HCT116 (cell line): ENCODE measurements around the gene CFAP57. TPM values are rescaled to one million over a fixed set of nuclear protein-coding genes. Genes with fewer than 3 reads are reported as not detected.

Experiments used
- ATAC-seq: fragments of 200-7000 bp; cut with Tn5 transposase; 2 replicates; pipeline ENCODE4 v1.9.1; 2020; ENCODE audit warnings: mild to moderate bottlenecking, moderate library complexity
- BruUV-seq: library from RNA; stranded (reverse); fragments of 400-500 nt; replicated peaks from 2 replicates; lab custom pipeline; 2021; lab: Mats Ljungman, UMichigan
- CTCF ChIA-PET: fragments of 300-600 bp; sonication (Branson Sonifier 250); formaldehyde crosslinking; loops from one replicate; lab custom pipeline; 2021; ENCODE audit warnings: antibody characterized with exemption; lab: Charles Lee
- POLR2A ChIA-PET: fragments of 300-600, 350-600 bp; sonication (Branson Sonifier 250); formaldehyde crosslinking; loops from one replicate; lab custom pipeline; 2021; ENCODE audit warnings: antibody characterized with exemption; lab: Charles Lee
- RAD21 ChIA-PET, 2 experiments: fragments of 300-600 bp; sonication (Branson Sonifier 250); formaldehyde crosslinking; loops; one replicate each; lab custom pipeline; 2023; ENCODE audit warnings: low total read pairs in 2 of 2; ENCODE audit not compliant: uncharacterized antibody in 2 of 2, unreplicated experiment in 2 of 2, low non-redundant PET in 1 of 2; lab: Charles Lee
- DNase-seq: peaks from one replicate; pipeline ENCODE4 v3.0.0-alpha.2; 2010; ENCODE audit warnings: low read depth, low spot score
- H2AFZ ChIP-seq: fragments of 200-600 bp; shearing (Covaris generic), sonication (generic); 2 replicates; pipeline ENCODE4 v1.6.1; 2017; ENCODE audit warnings: low read depth, mixed run types, mixed read lengths, antibody characterized with exemption, low read length; ENCODE audit not compliant: poor library complexity, severe bottlenecking
- H3K27ac ChIP-seq: 2 replicates; pipeline ENCODE4 v1.5.1; 2012; ENCODE audit warnings: low read depth, low read length
- H3K27me3 ChIP-seq: fragments of 200-600 bp; sonication (generic); 2 replicates; pipeline ENCODE4 v1.6.1; 2016; ENCODE audit warnings: mixed run types, low read length, mixed read lengths; ENCODE audit not compliant: insufficient read depth
- H3K36me3 ChIP-seq, 2 experiments: fragments of 200-500 bp in 1 of 2; fragments of 200-600 bp in 1 of 2; sonication (Bioruptor generic) in 1 of 2; sonication (generic) in 1 of 2; 2 replicates each; pipeline versions ENCODE4 v1.5.1 to v1.6.1; 2014 to 2016; ENCODE audit warnings: low read length in 2 of 2, inconsistent platforms in 1 of 2, mixed read lengths in 1 of 2, mixed run types in 1 of 2; ENCODE audit not compliant: insufficient read depth in 2 of 2, control insufficient read depth in 1 of 2
- H3K4me1 ChIP-seq, 2 experiments: fragments of 200-600 bp in 1 of 2; sonication (generic) in 1 of 2; 2 replicates each; pipeline versions ENCODE4 v1.5.1 to v1.6.1; 2012 to 2017; ENCODE audit warnings: low read length in 2 of 2, inconsistent platforms in 1 of 2, mild to moderate bottlenecking in 1 of 2, mixed read lengths in 1 of 2, mixed run types in 1 of 2, moderate library complexity in 1 of 2; ENCODE audit not compliant: insufficient read depth in 2 of 2, control insufficient read depth in 1 of 2
- H3K4me2 ChIP-seq: fragments of 200-600 bp; sonication (generic); 2 replicates; pipeline ENCODE4 v1.6.1; 2017; ENCODE audit warnings: mixed run types, low read length, mixed read lengths
- H3K4me3 ChIP-seq, 2 experiments: fragments of 200-600 bp in 1 of 2; sonication (generic) in 1 of 2; replicated peaks in 1 of 2; 2 replicates each; pipeline ENCODE4 v1.5.1; 2011 to 2016; ENCODE audit warnings: low read length in 2 of 2, control low read depth in 1 of 2, low read depth in 1 of 2, mild to moderate bottlenecking in 1 of 2, mixed read lengths in 1 of 2, mixed run types in 1 of 2
- H3K79me2 ChIP-seq: fragments of 200-600 bp; sonication (generic); 2 replicates; pipeline ENCODE4 v1.6.1; 2017; ENCODE audit warnings: mild to moderate bottlenecking, mixed run types, low read length, moderate library complexity, mixed read lengths; ENCODE audit not compliant: insufficient read depth
- H3K9ac ChIP-seq: fragments of 200-600 bp; sonication (generic); 2 replicates; pipeline ENCODE4 v1.6.1; 2016; ENCODE audit warnings: low read length, mixed read lengths
- H3K9me2 ChIP-seq: fragments of 200-600 bp; sonication (generic), shearing (Covaris generic); 2 replicates; pipeline ENCODE4 v1.6.1; 2017; ENCODE audit warnings: mixed run types, mild to moderate bottlenecking, moderate library complexity; ENCODE audit not compliant: insufficient read depth
- H3K9me3 ChIP-seq, 2 experiments: fragments of 200-500 bp in 1 of 2; fragments of 200-600 bp in 1 of 2; sonication (Bioruptor generic) in 1 of 2; sonication (generic) in 1 of 2; 2 replicates each; pipeline ENCODE4 v1.6.1; 2014 to 2017; ENCODE audit warnings: low read length in 2 of 2, mixed read lengths in 2 of 2, inconsistent platforms in 1 of 2, low read depth in 1 of 2, mild to moderate bottlenecking in 1 of 2, mixed run types in 1 of 2, moderate library complexity in 1 of 2; ENCODE audit not compliant: control insufficient read depth in 1 of 2, insufficient read depth in 1 of 2
- H4K20me1 ChIP-seq: fragments of 200-600 bp; sonication (generic), shearing (Covaris generic); 2 replicates; pipeline ENCODE4 v1.6.1; 2017; ENCODE audit warnings: mixed run types, mild to moderate bottlenecking, moderate library complexity; ENCODE audit not compliant: insufficient read depth
- CEBPB ChIP-seq: IDR thresholded peaks from 2 replicates; pipeline ENCODE4 v1.6.1; 2012; ENCODE audit warnings: low read depth
- ELF1 ChIP-seq: IDR thresholded peaks from 2 replicates; pipeline ENCODE4 v1.6.1; 2012; ENCODE audit warnings: low read depth, borderline replicate concordance
- EZH2 ChIP-seq: fragments of 200-600 bp; sonication (generic); IDR thresholded peaks from 2 replicates; pipeline ENCODE4 v1.6.1; 2017; ENCODE audit warnings: antibody characterized with exemption, mixed run types
- JUND ChIP-seq: IDR thresholded peaks from 2 replicates; pipeline ENCODE4 v1.6.1; 2012
- SIN3A ChIP-seq: IDR thresholded peaks from 2 replicates; pipeline ENCODE4 v1.6.1; 2012; ENCODE audit warnings: low read depth
- TCF7L2 ChIP-seq: IDR thresholded peaks from 2 replicates; pipeline ENCODE4 v1.7.0; 2011; ENCODE audit warnings: borderline replicate concordance, inconsistent platforms; ENCODE audit not compliant: insufficient read depth, insufficient read length; ENCODE audit errors: extremely low read depth
- YY1 ChIP-seq: IDR thresholded peaks from 2 replicates; pipeline ENCODE4 v1.6.1; 2011; ENCODE audit warnings: low read length, low read depth, moderate library complexity, mild to moderate bottlenecking; ENCODE audit not compliant: insufficient replicate concordance; ENCODE audit errors: extremely low read depth
- ZFX ChIP-seq: fragments of 450-650 bp; IDR thresholded peaks from 2 replicates; pipeline ENCODE4 v1.6.1; 2017
- intact Hi-C: fragments of 100-400 bp; cut with micrococcal nuclease; formaldehyde crosslinking; loops from 2 replicates; pipeline ENCODE4 v1.10.0; 2022
- total RNA-seq: library from RNA; stranded (reverse); gene quantifications from one replicate; pipeline ENCODE4 v1.2.1, GENCODE V29; 2021; ENCODE audit not compliant: unreplicated experiment
- TF ChIP-seq, protein P1 (sequence below): IDR thresholded peaks from 2 replicates; pipeline ENCODE4 v1.6.1; 2012
- TF ChIP-seq, protein P2 (sequence below), 3 experiments: fragments of 200-600 bp in 1 of 3; sonication (generic) in 1 of 3; IDR thresholded peaks in 2 of 3; conservative IDR thresholded peaks in 1 of 3; 2 replicates each; pipeline ENCODE4 v1.5.1; 2012 to 2017; ENCODE audit warnings: low read depth in 2 of 3, low read length in 2 of 3, antibody characterized with exemption in 1 of 3, borderline replicate concordance in 1 of 3, control low read depth in 1 of 3, mild to moderate bottlenecking in 1 of 3, mixed read lengths in 1 of 3, mixed run types in 1 of 3, moderate library complexity in 1 of 3; ENCODE audit not compliant: insufficient read depth in 1 of 3

The CFAP57 gene
- total RNA-seq, 1 experiment from 2014 or later = 0.49 TPM

DNA sequence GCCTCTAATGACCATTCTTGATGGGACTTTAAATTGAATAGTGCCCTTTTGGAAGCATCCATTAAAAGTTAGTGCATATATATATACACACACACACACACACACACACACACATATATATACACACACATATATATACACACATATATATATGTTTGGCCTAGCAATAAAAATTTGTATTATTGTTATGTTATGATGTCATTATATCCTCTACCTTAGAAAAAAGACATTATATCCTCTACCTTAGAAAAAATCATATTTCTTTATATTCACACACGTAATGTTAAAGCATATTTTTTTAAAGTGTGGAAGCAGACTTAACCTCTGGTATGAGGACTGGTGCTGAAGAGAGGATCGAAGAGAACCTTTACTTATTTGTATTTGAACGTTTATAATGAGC, 43.3 kb upstream of the CFAP57 start:
- POLR2A ChIA-PET = no interaction called here
- RAD21 ChIA-PET = no interaction called here
- intact Hi-C loops = no loop called here
- Histone ChIP-seq H3K4me1 (no peaks in the 10 kb centered on the region), H3K4me3 (no peak overlapping the region), H2AFZ (no peak overlapping the region), H3K9ac (no peak overlapping the region), H3K79me2 (no peaks in the 10 kb centered on the region), H3K36me3 (no peaks in the 10 kb centered on the region), H4K20me1 (no peaks in the 10 kb centered on the region), H3K4me2 (no peak overlapping the region), H3K9me3 (no peaks in the 10 kb centered on the region), H3K27me3 (no peaks in the 10 kb centered on the region), H3K27ac (no peak overlapping the region), H3K9me2 (no peaks in the 10 kb centered on the region)
- TF ChIP-seq CEBPB (no peak), SIN3A (no peak)
- DNase-seq (no peak), ATAC-seq (no peak)
- CTCF ChIA-PET = no interaction called here
- BruUV-seq = no TSS peak

DNA sequence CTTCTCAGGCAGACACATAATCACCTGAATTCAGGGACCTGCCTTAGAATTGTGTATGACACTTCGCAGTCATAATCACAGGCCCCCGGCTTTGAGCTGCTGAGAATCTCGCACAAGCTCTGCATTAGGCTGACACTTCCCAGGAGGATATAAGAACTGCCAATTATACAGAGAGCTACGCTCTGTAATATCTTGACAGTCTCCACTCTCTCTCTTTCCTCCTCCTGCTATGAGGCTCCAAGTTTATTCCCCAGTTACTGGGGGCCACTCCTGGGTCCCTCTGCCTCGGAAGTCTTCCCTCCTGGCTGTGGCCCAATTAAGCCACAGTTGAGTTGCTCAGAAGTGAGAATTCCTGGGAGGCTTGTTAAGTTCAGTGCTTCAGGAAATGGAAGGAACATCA, 42.7 kb upstream of the CFAP57 start:
- intact Hi-C loops = no loop called here
- Histone ChIP-seq H3K4me3 (no peak overlapping the region), H3K9me3 (no peaks in the 10 kb centered on the region), H3K79me2 (no peaks in the 10 kb centered on the region), H3K4me2 (no peak overlapping the region), H4K20me1 (no peaks in the 10 kb centered on the region), H3K27me3 (no peaks in the 10 kb centered on the region), H3K9ac (no peak overlapping the region), H3K36me3 (no peaks in the 10 kb centered on the region), H2AFZ (no peak overlapping the region), H3K9me2 (no peaks in the 10 kb centered on the region), H3K4me1 (no peaks in the 10 kb centered on the region), H3K27ac (no peak overlapping the region)
- no peak for ATAC-seq
- no peak for TF ChIP-seq JUND
- TF ChIP-seq YY1 = no peak
- CTCF ChIA-PET = no interaction called here
- POLR2A ChIA-PET = no interaction called here
- BruUV-seq = no TSS peak
- RAD21 ChIA-PET = no interaction called here
- no peak for DNase-seq

DNA sequence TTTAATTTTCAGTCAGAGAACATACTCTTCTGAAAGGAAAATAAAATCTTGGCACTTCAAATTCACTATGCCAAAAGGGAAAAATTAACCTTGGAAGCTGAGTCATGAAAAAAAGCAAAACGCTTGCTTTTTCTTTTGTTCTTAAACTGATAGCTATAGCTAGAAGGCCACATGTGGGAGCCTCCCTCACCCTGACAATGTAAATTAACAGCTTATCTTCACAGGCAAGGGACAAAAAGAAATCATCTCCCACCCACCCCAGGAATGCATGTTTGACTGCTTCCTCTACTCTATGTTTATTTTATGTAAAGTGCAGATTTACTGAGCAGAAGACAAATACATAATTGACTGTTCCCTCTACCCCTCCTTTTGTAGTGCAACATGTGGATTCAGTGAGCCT, 38.1 kb upstream of the CFAP57 start:
- Histone ChIP-seq H2AFZ (no peak overlapping the region), H3K79me2 (no peaks in the 10 kb centered on the region), H4K20me1 (no peaks in the 10 kb centered on the region), H3K9me3 (no peaks in the 10 kb centered on the region), H3K27me3 (no peaks in the 10 kb centered on the region), H3K36me3 (no peaks in the 10 kb centered on the region), H3K4me1 (peaks cover 0 to 10% of the 10 kb centered on the region in 2 experiments; a peak in 1 of 4 replicates), H3K9me2 (no peaks in the 10 kb centered on the region), H3K4me2 (no peak overlapping the region), H3K9ac (no peak overlapping the region), H3K27ac (no peak overlapping the region), H3K4me3 (no peak overlapping the region)
- POLR2A ChIA-PET = no interaction called here
- intact Hi-C loops = no loop called here
- DNase-seq = no peak
- ATAC-seq = no peak
- RAD21 ChIA-PET = no interaction called here
- BruUV-seq = no TSS peak
- CTCF ChIA-PET = no interaction called here
- no peak for TF ChIP-seq JUND
- TF ChIP-seq, protein P1, sequence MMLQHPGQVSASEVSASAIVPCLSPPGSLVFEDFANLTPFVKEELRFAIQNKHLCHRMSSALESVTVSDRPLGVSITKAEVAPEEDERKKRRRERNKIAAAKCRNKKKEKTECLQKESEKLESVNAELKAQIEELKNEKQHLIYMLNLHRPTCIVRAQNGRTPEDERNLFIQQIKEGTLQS = no peak
- TF ChIP-seq, protein P2, sequence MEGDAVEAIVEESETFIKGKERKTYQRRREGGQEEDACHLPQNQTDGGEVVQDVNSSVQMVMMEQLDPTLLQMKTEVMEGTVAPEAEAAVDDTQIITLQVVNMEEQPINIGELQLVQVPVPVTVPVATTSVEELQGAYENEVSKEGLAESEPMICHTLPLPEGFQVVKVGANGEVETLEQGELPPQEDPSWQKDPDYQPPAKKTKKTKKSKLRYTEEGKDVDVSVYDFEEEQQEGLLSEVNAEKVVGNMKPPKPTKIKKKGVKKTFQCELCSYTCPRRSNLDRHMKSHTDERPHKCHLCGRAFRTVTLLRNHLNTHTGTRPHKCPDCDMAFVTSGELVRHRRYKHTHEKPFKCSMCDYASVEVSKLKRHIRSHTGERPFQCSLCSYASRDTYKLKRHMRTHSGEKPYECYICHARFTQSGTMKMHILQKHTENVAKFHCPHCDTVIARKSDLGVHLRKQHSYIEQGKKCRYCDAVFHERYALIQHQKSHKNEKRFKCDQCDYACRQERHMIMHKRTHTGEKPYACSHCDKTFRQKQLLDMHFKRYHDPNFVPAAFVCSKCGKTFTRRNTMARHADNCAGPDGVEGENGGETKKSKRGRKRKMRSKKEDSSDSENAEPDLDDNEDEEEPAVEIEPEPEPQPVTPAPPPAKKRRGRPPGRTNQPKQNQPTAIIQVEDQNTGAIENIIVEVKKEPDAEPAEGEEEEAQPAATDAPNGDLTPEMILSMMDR (IDR thresholded peaks at IDR 0.05 in 2 of 3, conservative IDR thresholded peaks at IDR 0.05 in 1 of 3; ENCODE audit: borderline replicate concordance in 1 of 3, insufficient read depth in 1 of 3, low read depth in 2 of 3, low read length in 2 of 3) = no peak
- no peak for TF ChIP-seq ELF1
- TF ChIP-seq SIN3A = no peak
- TF ChIP-seq EZH2 = no peak
- no peak for TF ChIP-seq CEBPB
- no peak for TF ChIP-seq TCF7L2
- TF ChIP-seq ZFX = no peak
